Measurements from ENCODE around the gene PIEZO2.

DNA sequence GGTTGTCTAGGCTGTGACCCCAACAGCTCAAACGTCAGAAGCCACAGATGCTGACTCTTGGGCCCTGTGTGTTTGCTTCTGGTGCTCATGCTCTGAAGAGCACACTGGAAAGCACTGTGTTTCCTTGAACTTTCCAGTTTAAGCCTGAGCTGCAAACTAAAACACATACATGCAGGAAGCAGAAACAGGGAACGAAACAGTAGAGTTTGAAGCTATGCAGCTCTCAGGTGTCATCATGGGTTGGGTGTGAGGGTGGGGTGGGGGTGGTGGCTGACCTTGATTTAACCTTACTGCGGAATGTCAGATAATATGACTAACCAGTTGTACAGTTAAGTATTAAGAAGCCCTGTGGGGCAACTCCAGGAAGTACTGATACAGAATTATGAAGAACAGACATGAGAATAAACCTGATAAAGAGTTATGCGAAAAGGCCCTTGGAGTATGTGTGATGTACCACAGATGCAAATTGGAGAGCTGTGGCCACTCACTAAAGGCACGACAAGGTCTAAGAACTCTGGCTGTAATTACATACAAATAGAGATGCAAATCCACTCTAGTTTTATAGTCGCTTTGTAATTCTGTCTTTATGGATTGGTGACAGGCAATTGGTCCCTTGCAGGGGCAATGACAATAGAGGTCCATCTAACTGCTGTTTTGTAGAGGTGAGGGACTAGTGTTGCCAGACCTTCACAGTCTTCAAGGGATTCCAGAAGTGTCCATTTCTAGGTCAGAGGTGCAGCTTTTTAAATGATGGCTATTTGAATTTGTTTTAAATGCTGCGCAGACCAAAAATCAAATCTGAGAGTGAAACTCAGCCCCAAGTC lies 350.4 kb downstream of the PIEZO2 start:
- TF ChIP-seq ZNF274 (IDR thresholded peaks at IDR 0.05; ENCODE audit: low read depth, low read length) = no peak
- no peak for TF ChIP-seq YY1 (IDR thresholded peaks at IDR 0.05; ENCODE audit: insufficient read depth, insufficient read length)

All from NT2/D1 (cell line).